Glomerular endothelial cell (primary cell): Measurements from ENCODE around the gene GNA12. TPM values are rescaled to one million over a fixed set of nuclear protein-coding genes. Genes with fewer than 3 reads are reported as not detected.

Experiments
- DNase-seq: peaks from one replicate; pipeline ENCODE4 v3.0.0-alpha.2; 2011; ENCODE audit warnings: low read depth, low spot score; ENCODE audit errors: extremely low read depth
- total RNA-seq: library from RNA; depleted of rRNA; stranded (reverse); fragments of >200 nt; gene quantifications from 2 replicates; pipeline ENCODE4 v1.2.3, GENCODE V29; 2015

The GNA12 gene
- total RNA-seq, 1 donor from 2014 or later, result 86.9 TPM

GRCh38 chr7:2838873-2839578 lies 5.1 kb downstream of the GNA12 start:
- no peak for DNase-seq

GRCh38 chr7:2838451-2838850 lies 5.7 kb downstream of the GNA12 start:
- DNase-seq, result no peak

- no peak for DNase-seq
These were observed 6.6 kb downstream of the GNA12 start for GRCh38 chr7:2837496-2837895.

- DNase-seq, result no peak
These were observed 9.2 kb downstream of the GNA12 start for GRCh38 chr7:2834748-2835441.

- no peak for DNase-seq
These were observed 10.8 kb downstream of the GNA12 start for GRCh38 chr7:2833083-2833910.

- DNase-seq, result no peak
These were observed 11.6 kb downstream of the GNA12 start for GRCh38 chr7:2832461-2832860.

GRCh38 chr7:2830609-2831376 lies 13.3 kb downstream of the GNA12 start:
- no peak for DNase-seq

GRCh38 chr7:2829040-2829439 lies 15.1 kb downstream of the GNA12 start:
- no peak for DNase-seq

GRCh38 chr7:2826771-2827170 lies 17.3 kb downstream of the GNA12 start:
- DNase-seq, result no peak

GRCh38 chr7:2825559-2826227 lies 18.4 kb downstream of the GNA12 start:
- no peak for DNase-seq

GRCh38 chr7:2824678-2825461 lies 19.2 kb downstream of the GNA12 start:
- DNase-seq, result no peak

GRCh38 chr7:2824026-2824677 lies 20.0 kb downstream of the GNA12 start:
- DNase-seq, result no peak

- no peak for DNase-seq
These were observed 21.0 kb downstream of the GNA12 start for GRCh38 chr7:2823130-2823529.

GRCh38 chr7:2821842-2822507 lies 22.1 kb downstream of the GNA12 start:
- DNase-seq, result peak; percentile 51

GRCh38 chr7:2821161-2821841 lies 22.8 kb downstream of the GNA12 start:
- DNase-seq, result no peak

GRCh38 chr7:2820508-2820934 lies 23.6 kb downstream of the GNA12 start:
- DNase-seq, result no peak

- DNase-seq, result no peak
These were observed 24.1 kb downstream of the GNA12 start for GRCh38 chr7:2819954-2820397.
